ENCODE data around the gene NAA20. TPM values are rescaled to one million over a fixed set of nuclear protein-coding genes. Genes with fewer than 3 reads are reported as not detected.

NAA20 gene
- total and polyA plus RNA-seq, 2 donors (not counting 1 experiment from before 2014, with no cell fraction given) = 20.3 to 27.1 TPM

- Histone ChIP-seq H3K27ac (ENCODE audit: low read length in 2 of 2) (no peak overlapping the region), H3K9me3 (ENCODE audit: control extremely low read depth in 1 of 3, control insufficient read depth in 2 of 3, insufficient read depth in 1 of 3, low read length in 2 of 3) (no peaks in the 10 kb centered on the region), H4K20me1 (ENCODE audit: control insufficient read depth, insufficient read depth, low read length, poor library complexity, severe bottlenecking) (peaks cover 24% of the 10 kb centered on the region), H3K4me1 (ENCODE audit: control insufficient read depth in 2 of 2, insufficient read depth in 2 of 2, low read length in 2 of 2) (peaks cover 0 to 6% of the 10 kb centered on the region in 2 donors), H3K79me2 (ENCODE audit: control insufficient read depth, insufficient read depth, low read length) (peaks cover 46% of the 10 kb centered on the region), H2AFZ (ENCODE audit: insufficient read depth, low read depth, low read length, poor library complexity, severe bottlenecking) (no peak overlapping the region), H3K36me3 (replicated peaks in 1 of 2; ENCODE audit: control extremely low read depth in 1 of 2, control insufficient read depth in 1 of 2, extremely low read depth in 1 of 2, insufficient read depth in 2 of 2, low read length in 1 of 2) (peaks cover 7 to 41% of the 10 kb centered on the region in 2 experiments), H3K4me2 (replicated peaks; ENCODE audit: low read depth, low read length, poor library complexity, severe bottlenecking) (no peak overlapping the region), H3K9ac (ENCODE audit: low read length) (no peak overlapping the region), H3K4me3 (ENCODE audit: control extremely low read depth in 1 of 5, extremely low read depth in 1 of 5, insufficient read depth in 1 of 5, low read depth in 2 of 5, low read length in 4 of 5) (no peak overlapping the region), H3K27me3 (replicated peaks in 1 of 4; ENCODE audit: control extremely low read depth in 1 of 4, control insufficient read depth in 3 of 4, insufficient read depth in 4 of 4, low read length in 3 of 4) (no peaks in the 10 kb centered on the region)
- no peak for ATAC-seq (ENCODE audit: low read depth)
- Mint-ChIP-seq H3K4me1 (peaks cover 16% of the 10 kb centered on the region), H3K27ac (no peak overlapping the region), H3K9me3 (ENCODE audit: insufficient read depth) (no peaks in the 10 kb centered on the region), H3K27me3 (no peaks in the 10 kb centered on the region), H3K4me3 (no peak overlapping the region)
- no peak for DNase-seq
- CTCF ChIA-PET = no interaction called here
- TF ChIP-seq EZH2 (IDR thresholded peaks at IDR 0.05; ENCODE audit: borderline replicate concordance, insufficient read depth, low read depth, low read length, poor library complexity, severe bottlenecking) (no peak), CTCF (IDR thresholded peaks at IDR 0.05) (no peak)
- intact Hi-C loops (cut with micrococcal nuclease) = no loop called here
- POLR2A ChIA-PET = no interaction called here
These were observed 7.8 kb downstream of the NAA20 start for GRCh38 chr20:20024942-20025341.

GRCh38 chr20:20027284-20027683, 10.1 kb downstream of the NAA20 start:
- no peak overlapping the region for H3K4me3 Mint-ChIP-seq
- no peaks in the 10 kb centered on the region for H3K27me3 Mint-ChIP-seq
- no peak for DNase-seq
- 60% methylated on average over 1 of the region's 2 CpGs for WGBS (ENCODE audit: insufficient coverage)
- CTCF ChIA-PET = interaction anchor here (0.8 kb wide), 1 partner anchor 12 kb away, joined by 3 read pairs; no protein-coding TSS in a partner anchor
- no peak overlapping the region for H3K4me2 ChIP-seq (replicated peaks; ENCODE audit: low read depth, low read length, poor library complexity, severe bottlenecking)
- no peak overlapping the region for H3K27ac Mint-ChIP-seq
- H4K20me1 ChIP-seq (ENCODE audit: control insufficient read depth, insufficient read depth, low read length, poor library complexity, severe bottlenecking) = peaks cover 7% of the 10 kb centered on the region
- no peaks in the 10 kb centered on the region for H3K27me3 ChIP-seq (replicated peaks in 1 of 4; ENCODE audit: control extremely low read depth in 1 of 4, control insufficient read depth in 3 of 4, insufficient read depth in 4 of 4, low read length in 3 of 4)
- H3K27ac ChIP-seq (ENCODE audit: low read length in 2 of 2) = no peak overlapping the region
- peaks cover 23% of the 10 kb centered on the region for H3K79me2 ChIP-seq (ENCODE audit: control insufficient read depth, insufficient read depth, low read length)
- no peak overlapping the region for H3K9ac ChIP-seq (ENCODE audit: low read length)
- H3K4me3 ChIP-seq (ENCODE audit: control extremely low read depth in 1 of 5, extremely low read depth in 1 of 5, insufficient read depth in 1 of 5, low read depth in 2 of 5, low read length in 4 of 5) = no peak overlapping the region
- no peak for ATAC-seq (ENCODE audit: low read depth)
- TF ChIP-seq EZH2 (IDR thresholded peaks at IDR 0.05; ENCODE audit: borderline replicate concordance, insufficient read depth, low read depth, low read length, poor library complexity, severe bottlenecking) (no peak), CTCF (IDR thresholded peaks at IDR 0.05) (no peak)
- H3K9me3 Mint-ChIP-seq (ENCODE audit: insufficient read depth) = no peaks in the 10 kb centered on the region
- no peak overlapping the region for H2AFZ ChIP-seq (ENCODE audit: insufficient read depth, low read depth, low read length, poor library complexity, severe bottlenecking)
- intact Hi-C loops (cut with micrococcal nuclease) = no loop called here
- no peaks in the 10 kb centered on the region for H3K9me3 ChIP-seq (ENCODE audit: control extremely low read depth in 1 of 3, control insufficient read depth in 2 of 3, insufficient read depth in 1 of 3, low read length in 2 of 3)
- POLR2A ChIA-PET = no interaction called here
- no peaks in the 10 kb centered on the region for H3K4me1 ChIP-seq (ENCODE audit: control insufficient read depth in 2 of 2, insufficient read depth in 2 of 2, low read length in 2 of 2)
- peaks cover 12 to 48% of the 10 kb centered on the region in 2 experiments for H3K36me3 ChIP-seq (replicated peaks in 1 of 2; ENCODE audit: control extremely low read depth in 1 of 2, control insufficient read depth in 1 of 2, extremely low read depth in 1 of 2, insufficient read depth in 2 of 2, low read length in 1 of 2)
- no peaks in the 10 kb centered on the region for H3K4me1 Mint-ChIP-seq
